MM.1S (cell line): ENCODE results near the gene TTLL9.

Experiments
- EZH2 ChIP-seq: fragments of 300-600 bp; sonication (generic); optimal IDR thresholded peaks from 2 replicates; pipeline ENCODE3; 2017; ENCODE audit warnings: low read depth, mild to moderate bottlenecking, antibody characterized with exemption, low read length, mixed read lengths
- TF ChIP-seq, protein P1 (sequence below): fragments of 300-600 bp; sonication (generic); IDR thresholded peaks from 2 replicates; pipeline ENCODE4 v1.5.1; 2016; ENCODE audit warnings: antibody characterized with exemption, low read length, mixed read lengths

DNA sequence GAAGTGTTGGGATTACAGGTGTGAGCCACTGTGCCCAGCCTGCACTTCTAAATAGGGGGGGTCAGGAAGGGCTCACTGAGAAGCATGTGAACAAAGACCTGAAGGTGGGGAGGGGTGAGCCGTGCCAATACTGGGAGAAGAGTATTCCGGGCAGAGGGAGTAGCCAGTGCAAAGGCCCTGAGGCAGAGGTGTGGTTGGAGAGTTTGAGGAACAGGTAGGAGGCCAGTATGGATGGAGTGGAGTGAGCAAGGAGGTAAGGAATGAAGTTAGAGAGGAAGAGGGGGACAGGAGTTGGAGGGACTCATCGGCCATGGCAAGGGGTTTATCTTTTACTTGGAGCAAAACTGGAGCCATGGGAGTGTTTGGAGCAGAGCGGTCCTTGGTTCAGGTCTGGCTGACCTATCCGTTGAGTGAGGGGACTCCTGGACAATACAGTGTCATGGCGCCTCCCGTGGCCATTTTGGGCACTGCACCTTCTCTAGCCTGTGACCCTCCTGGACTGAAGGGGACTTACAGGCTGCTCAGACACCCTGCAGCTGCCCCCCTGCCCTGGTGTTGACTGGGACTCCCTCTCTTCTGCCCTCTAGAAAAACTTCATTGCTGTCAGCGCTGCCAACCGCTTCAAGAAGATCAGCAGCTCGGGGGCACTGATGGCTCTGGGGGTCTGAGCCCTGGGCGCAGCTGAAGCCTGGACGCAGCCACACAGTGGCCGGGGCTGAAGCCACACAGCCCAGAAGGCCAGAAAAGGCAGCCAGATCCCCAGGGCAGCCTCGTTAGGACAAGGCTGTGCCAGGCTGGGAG, 37.1 kb upstream of the TTLL9 start:
- TF ChIP-seq, protein P1, sequence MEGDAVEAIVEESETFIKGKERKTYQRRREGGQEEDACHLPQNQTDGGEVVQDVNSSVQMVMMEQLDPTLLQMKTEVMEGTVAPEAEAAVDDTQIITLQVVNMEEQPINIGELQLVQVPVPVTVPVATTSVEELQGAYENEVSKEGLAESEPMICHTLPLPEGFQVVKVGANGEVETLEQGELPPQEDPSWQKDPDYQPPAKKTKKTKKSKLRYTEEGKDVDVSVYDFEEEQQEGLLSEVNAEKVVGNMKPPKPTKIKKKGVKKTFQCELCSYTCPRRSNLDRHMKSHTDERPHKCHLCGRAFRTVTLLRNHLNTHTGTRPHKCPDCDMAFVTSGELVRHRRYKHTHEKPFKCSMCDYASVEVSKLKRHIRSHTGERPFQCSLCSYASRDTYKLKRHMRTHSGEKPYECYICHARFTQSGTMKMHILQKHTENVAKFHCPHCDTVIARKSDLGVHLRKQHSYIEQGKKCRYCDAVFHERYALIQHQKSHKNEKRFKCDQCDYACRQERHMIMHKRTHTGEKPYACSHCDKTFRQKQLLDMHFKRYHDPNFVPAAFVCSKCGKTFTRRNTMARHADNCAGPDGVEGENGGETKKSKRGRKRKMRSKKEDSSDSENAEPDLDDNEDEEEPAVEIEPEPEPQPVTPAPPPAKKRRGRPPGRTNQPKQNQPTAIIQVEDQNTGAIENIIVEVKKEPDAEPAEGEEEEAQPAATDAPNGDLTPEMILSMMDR = peak; percentile 91
- no peak for TF ChIP-seq EZH2
